ENCODE results near the gene CHKB.

The CHKB gene

GRCh38 chr22:50567721-50568252 is 14.9 kb downstream of the CHKB start:
- TF ChIP-seq FOXP2 (optimal IDR thresholded peaks at IDR 0.05; ENCODE audit: borderline replicate concordance, extremely low read depth, extremely low read length, insufficient read depth) = no peak
- TF ChIP-seq SIN3A (IDR thresholded peaks at IDR 0.05; ENCODE audit: borderline replicate concordance, insufficient read depth, low read length) = no peak
- TF ChIP-seq REST (IDR thresholded peaks at IDR 0.05; ENCODE audit: insufficient read depth in 1 of 2, low read depth in 2 of 2, low read length in 2 of 2) = no peak
- no peak for TF ChIP-seq TAF1 (IDR thresholded peaks at IDR 0.05; ENCODE audit: borderline replicate concordance, insufficient read depth, low read length)
- no peak for TF ChIP-seq POLR2AphosphoS5 (IDR thresholded peaks at IDR 0.05; ENCODE audit: low read depth, low read length)

- no peak for TF ChIP-seq TAF1 (IDR thresholded peaks at IDR 0.05; ENCODE audit: borderline replicate concordance, insufficient read depth, low read length)
- TF ChIP-seq SIN3A (IDR thresholded peaks at IDR 0.05; ENCODE audit: borderline replicate concordance, insufficient read depth, low read length) = no peak
- TF ChIP-seq FOXP2 (optimal IDR thresholded peaks at IDR 0.05; ENCODE audit: borderline replicate concordance, extremely low read depth, extremely low read length, insufficient read depth) = no peak
- no peak for TF ChIP-seq REST (IDR thresholded peaks at IDR 0.05; ENCODE audit: insufficient read depth in 1 of 2, low read depth in 2 of 2, low read length in 2 of 2)
- no peak for TF ChIP-seq POLR2AphosphoS5 (IDR thresholded peaks at IDR 0.05; ENCODE audit: low read depth, low read length)
These were observed 18.4 kb downstream of the CHKB start for GRCh38 chr22:50564289-50564688.

- no peak for TF ChIP-seq REST (IDR thresholded peaks at IDR 0.05; ENCODE audit: insufficient read depth in 1 of 2, low read depth in 2 of 2, low read length in 2 of 2)
- no peak for TF ChIP-seq SIN3A (IDR thresholded peaks at IDR 0.05; ENCODE audit: borderline replicate concordance, insufficient read depth, low read length)
- TF ChIP-seq TAF1 (IDR thresholded peaks at IDR 0.05; ENCODE audit: borderline replicate concordance, insufficient read depth, low read length) = no peak
- TF ChIP-seq POLR2AphosphoS5 (IDR thresholded peaks at IDR 0.05; ENCODE audit: low read depth, low read length) = no peak
- no peak for TF ChIP-seq FOXP2 (optimal IDR thresholded peaks at IDR 0.05; ENCODE audit: borderline replicate concordance, extremely low read depth, extremely low read length, insufficient read depth)
These were observed 19.1 kb downstream of the CHKB start for GRCh38 chr22:50563413-50564160.

GRCh38 chr22:50562523-50563412 is 19.9 kb downstream of the CHKB start, which contains the start of gene SYCE3:
SYCE3 (minus strand) TSS chr22:50562919; CDS start chr22:50556405, 6,514 bp downstream.
- TF ChIP-seq FOXP2 (optimal IDR thresholded peaks at IDR 0.05; ENCODE audit: borderline replicate concordance, extremely low read depth, extremely low read length, insufficient read depth) = peak; percentile 38
- TF ChIP-seq POLR2AphosphoS5 (IDR thresholded peaks at IDR 0.05; ENCODE audit: low read depth, low read length) = peak; percentile 49; the same call in 1 of the 2 replicates
- no peak for TF ChIP-seq TAF1 (IDR thresholded peaks at IDR 0.05; ENCODE audit: borderline replicate concordance, insufficient read depth, low read length)
- no peak for TF ChIP-seq SIN3A (IDR thresholded peaks at IDR 0.05; ENCODE audit: borderline replicate concordance, insufficient read depth, low read length)
- TF ChIP-seq REST (IDR thresholded peaks at IDR 0.05; ENCODE audit: insufficient read depth in 1 of 2, low read depth in 2 of 2, low read length in 2 of 2) = 0 out of 4 replicates have a peak, but pooled peaks of 1 of the 2 experiments have one; percentile 8
